HG02943 (cell line): ENCODE results near the gene PCDH9.

Experiments used
- ATAC-seq: cut with Tn5 transposase; IDR thresholded peaks from one replicate; pipeline ENCODE4 v1.9.1; 2021; ENCODE audit warnings: mild to moderate bottlenecking, low read depth, moderate library complexity; ENCODE audit not compliant: unreplicated experiment

The PCDH9 gene

DNA sequence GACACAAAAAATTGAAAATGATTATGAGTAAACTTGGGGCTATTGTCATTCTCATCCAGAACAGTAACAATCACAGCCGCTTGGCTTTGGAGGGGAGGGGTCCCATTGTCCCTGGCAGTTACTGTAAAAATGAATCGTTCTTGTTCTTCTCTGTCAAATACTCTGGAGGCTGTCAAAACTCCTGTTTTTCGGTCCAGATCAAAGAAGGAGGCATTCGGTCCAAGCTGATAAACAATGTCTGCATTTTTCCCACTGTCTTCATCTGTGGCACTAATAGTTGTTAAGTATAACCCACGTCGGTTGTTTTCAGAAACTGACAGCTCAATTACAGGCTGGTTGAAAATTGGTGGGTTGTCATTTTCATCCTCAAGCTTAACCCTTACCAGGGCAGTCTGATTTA is 3.4 kb downstream of the PCDH9 start:
- no peak for ATAC-seq

GRCh38 chr13:67225252-67226159 is 4.6 kb downstream of the PCDH9 start:
- no peak for ATAC-seq

DNA sequence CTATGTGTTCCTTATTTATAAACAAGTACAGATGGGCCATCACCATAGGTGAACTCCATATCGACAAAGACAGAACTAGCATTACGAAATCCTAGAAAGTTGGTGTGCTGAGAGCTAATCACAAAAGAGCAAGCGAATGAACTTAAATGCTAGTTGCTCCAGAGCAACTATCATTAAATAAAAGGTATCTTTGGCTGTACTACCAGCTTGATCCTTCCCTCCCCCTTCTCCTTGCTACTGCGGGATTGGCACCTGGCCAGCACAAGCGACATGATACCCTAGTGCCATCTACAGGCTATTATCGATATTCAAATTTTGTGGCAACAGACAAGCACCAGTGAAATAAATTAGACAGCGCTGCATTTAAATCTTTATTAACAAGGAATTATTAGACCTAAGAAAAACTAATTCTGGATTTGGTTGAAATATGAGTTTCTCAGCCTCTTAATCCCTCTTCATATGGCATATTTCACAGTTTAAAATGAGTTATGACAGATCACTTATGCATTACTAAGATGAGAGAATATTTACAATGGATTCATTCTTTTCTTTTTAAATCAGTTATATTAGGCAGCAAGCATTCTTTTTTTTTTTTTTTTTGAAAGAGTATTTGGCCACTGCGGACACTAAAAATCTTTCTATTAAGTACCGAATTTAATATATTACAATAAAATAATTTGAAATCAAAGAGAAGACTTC is 5.8 kb downstream of the PCDH9 start:
- ATAC-seq, result no peak

- ATAC-seq, result no peak
Observed at GRCh38 chr13:67223742-67224141, 6.4 kb downstream of the PCDH9 start.

DNA sequence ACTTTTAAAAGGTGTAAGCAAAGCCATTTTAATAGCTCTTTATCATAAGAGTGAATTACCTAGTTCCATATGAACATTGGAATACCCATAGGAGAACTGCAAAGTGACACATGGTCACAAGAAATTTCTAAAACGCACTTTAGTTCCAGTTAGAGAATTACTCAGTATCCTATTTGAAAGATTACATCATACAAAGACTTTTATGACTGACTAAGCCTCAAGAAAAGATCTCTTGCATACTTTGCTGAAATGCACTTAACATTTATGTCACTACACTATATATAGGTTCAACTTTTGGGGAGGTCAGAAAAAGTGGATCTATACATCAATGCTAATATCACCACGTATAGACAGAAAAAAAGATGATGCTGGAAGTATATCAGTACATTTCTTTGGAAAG is 7.1 kb downstream of the PCDH9 start:
- ATAC-seq, result no peak

GRCh38 chr13:67221630-67222226 is 8.4 kb downstream of the PCDH9 start:
- no peak for ATAC-seq

DNA sequence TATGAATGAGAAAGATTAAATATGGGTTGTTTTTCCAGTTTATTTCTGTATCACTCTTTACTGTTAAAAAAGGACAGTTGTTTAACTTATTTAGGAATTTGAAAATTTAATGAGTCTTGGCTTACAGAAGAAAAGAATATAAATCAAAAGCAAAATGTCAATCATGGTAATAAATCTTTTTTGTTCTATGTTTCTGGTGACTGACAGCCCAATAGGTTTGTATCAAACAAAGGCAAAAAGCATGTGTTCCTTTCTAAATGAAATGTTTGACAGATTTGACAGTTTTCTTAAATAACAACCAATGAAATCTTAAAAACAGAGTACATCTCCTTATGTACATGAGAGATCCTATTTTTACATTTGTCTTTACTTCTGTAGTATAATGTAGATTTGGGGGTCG is 11.0 kb downstream of the PCDH9 start:
- ATAC-seq, result no peak

DNA sequence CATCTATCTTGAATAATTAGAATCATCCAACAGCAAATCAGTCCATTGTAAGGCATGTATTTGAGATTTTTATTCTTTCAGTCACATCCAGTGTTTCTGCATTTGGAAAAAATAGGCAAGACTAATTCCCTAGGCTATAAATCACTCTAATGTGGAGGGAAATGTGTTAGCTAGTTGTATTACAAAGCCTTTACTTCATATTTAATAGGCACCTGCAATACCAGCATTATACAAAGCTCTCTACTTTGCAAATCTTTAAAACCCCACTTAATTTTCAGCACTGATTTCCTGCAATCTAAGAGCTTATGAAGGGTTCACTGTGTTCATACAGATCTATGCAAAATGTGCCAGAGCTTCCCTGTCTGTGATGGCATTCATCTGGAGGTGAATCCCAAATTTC is 12.3 kb downstream of the PCDH9 start:
- no peak for ATAC-seq

- no peak for ATAC-seq
Observed at GRCh38 chr13:67216864-67217263, 13.3 kb downstream of the PCDH9 start.

- no peak for ATAC-seq
Observed at GRCh38 chr13:67210208-67210607, 19.9 kb downstream of the PCDH9 start.

DNA sequence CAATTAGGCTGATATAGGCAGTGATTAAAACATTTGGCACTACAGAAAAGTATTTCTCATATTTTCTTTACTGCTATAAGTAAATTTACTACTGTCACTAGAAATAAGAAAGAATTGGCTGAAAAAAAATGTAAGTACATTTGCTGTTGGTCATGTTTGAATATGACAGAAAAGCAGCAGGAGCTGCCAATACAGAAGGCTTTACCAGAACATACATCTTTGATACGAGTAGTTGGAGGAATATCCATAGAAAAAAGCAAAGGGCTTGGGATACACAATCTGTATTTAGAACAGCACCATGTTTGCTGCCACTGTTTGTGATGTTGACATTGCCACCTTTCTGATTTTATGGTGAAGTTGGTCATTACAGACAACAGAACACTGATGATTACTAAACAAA is 21.6 kb downstream of the PCDH9 start:
- ATAC-seq, result no peak

DNA sequence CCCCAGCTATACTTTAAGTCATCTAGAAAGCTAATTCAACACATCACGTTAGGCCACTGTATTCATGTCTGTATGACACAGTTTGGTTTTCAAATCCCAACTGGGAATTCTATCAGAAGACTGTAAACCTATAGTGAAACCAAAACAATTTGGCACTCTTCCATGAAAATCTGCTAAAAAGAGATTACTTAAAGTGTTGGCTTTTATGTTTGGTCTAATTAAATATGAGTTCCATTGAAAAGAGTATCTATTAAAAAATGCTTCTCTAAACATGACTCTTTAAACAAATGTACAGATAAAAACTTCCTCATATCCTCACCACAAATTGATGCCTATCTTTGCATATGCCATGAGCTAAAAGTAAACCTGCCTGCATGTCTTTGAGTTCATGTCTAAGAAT is 25.4 kb downstream of the PCDH9 start:
- ATAC-seq, result no peak

DNA sequence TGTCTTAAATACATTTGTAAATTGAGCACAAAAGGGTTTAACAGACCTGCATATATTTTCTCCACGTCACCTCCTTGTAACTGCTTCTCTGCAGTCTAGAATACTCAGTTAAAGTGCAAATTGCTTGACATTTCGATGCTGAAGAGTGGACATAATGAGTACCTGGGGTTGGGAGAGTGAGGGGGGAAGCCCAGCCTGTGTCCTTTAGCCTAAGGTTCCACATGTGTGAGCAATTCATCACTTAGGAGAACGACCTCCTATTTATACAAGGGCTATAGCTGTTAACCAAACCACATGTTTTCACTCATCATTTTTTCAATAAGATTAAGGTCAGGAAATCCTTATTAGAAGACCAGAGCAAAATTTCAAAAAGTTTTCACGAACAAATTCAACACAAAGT is 29.5 kb downstream of the PCDH9 start:
- ATAC-seq, result no peak

DNA sequence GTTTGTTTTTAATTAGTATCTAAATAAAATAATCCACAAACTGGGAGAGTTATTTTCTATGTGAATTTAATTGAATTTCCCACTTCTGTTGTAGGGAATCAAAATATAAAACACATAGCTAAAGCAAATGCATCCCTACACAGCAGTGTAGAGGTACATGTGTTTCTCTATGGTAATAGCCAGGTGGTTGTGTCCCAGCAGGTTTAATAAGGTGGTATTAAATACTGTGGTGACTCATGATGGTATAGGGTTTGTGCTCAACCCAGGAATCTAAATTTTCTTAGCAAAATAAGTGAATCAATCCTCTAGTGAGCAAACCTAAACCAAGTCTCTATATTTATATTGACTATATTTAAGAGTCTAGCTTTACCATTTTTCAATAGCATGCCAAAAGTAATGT is 30.0 kb downstream of the PCDH9 start:
- ATAC-seq, result no peak

DNA sequence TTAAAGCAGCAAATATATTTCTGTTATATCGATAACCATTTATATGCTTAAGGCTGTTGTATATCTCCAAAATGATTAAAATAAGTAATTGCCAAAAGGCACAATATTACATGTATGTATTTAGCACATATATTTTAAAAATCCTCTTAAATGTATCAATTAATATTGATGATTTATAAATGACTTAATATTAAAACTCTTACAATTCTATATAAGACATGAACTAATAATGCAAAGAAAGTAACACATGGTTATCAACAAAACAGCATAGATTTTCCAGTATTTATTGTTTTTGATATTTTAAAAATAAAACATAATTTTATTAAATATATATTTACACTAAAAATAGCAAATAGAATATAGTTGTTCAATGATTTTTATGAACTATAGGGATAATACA is 32.4 kb downstream of the PCDH9 start:
- no peak for ATAC-seq

GRCh38 chr13:67193979-67194378 is 36.2 kb downstream of the PCDH9 start:
- no peak for ATAC-seq

GRCh38 chr13:67192751-67193150 is 37.4 kb downstream of the PCDH9 start:
- ATAC-seq, result no peak

- ATAC-seq, result no peak
Observed at GRCh38 chr13:67186995-67187569, 43.1 kb downstream of the PCDH9 start.

GRCh38 chr13:67184247-67184646 is 45.9 kb downstream of the PCDH9 start:
- ATAC-seq, result no peak

GRCh38 chr13:67183151-67183550 is 47.0 kb downstream of the PCDH9 start:
- no peak for ATAC-seq

GRCh38 chr13:67175836-67176459 is 54.2 kb downstream of the PCDH9 start:
- ATAC-seq, result no peak
